Renal cortex interstitium (tissue), 11 donors: ENCODE data around the gene CYSTM1. TPM values are rescaled to one million over a fixed set of nuclear protein-coding genes. Genes with fewer than 3 reads are reported as not detected.
"Not testable (repeated sequence)": the region's sequence is repeated elsewhere in the genome, so short reads cannot be mapped to it uniquely, and the experiment has no call there.

Source experiments
- DNase-seq, 11 donors: peaks; one replicate each; pipeline ENCODE4 v3.0.0-alpha.2; 2013; ENCODE audit warnings: low read depth in 9 of 11, low spot score in 4 of 11; ENCODE audit errors: extremely low read depth in 1 of 11
- polyA plus RNA-seq, 3 donors: library from polyadenylated mRNA; unstranded; fragments of 120-200 nt; gene quantifications; one replicate each; pipeline ENCODE4 v1.2.1, GENCODE V29; 2013; ENCODE audit not compliant: insufficient read length in 3 of 3

CYSTM1 gene
- polyA plus RNA-seq, 3 donors: 51.3 to 89.7 (median 63.8) TPM

DNA sequence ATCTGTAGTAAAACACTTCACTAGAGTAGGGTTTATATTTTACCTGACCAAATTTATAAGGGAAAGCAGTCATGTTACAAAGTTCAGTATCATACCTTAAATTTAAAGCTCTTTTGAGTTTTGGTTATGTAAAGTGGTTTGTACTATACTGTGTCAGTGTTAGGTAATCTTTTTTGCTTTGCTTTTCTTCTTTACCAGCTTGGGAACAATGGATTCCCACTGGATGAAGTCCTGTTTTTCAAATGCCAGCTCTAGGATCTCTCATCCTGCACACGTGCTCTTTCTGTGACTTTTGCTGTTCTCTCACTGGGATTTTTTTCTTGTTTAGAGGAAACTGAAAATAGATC is 15.9 kb downstream of the CYSTM1 start:
- no peak for DNase-seq

- no peak for DNase-seq
Measured at GRCh38 chr5:140192715-140193430, 17.9 kb downstream of the CYSTM1 start.

DNA sequence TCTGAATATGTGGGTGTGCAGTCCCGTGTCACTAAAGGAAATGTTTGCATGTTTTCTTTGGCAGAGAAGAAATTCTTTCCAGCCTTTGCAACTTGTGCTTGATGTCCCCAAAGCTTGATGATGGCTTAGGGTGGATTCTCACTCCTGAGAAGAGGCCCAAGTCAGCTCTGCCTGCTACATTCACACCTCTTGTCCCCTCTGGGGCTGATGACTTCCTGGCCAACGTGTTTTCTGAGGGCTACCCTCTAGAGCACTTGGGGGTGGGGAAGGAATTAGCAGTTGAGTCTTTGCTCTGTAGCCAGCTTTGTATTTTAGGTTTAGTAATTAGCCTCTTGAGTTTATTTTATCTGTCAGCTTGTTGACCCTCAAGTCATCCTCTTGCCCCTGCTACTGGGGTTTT is 19.7 kb downstream of the CYSTM1 start:
- no peak for DNase-seq

GRCh38 chr5:140196115-140196814 is 21.3 kb downstream of the CYSTM1 start:
- no peak for DNase-seq

- no peak for DNase-seq
Measured at GRCh38 chr5:140197023-140197422, 22.0 kb downstream of the CYSTM1 start.

DNA sequence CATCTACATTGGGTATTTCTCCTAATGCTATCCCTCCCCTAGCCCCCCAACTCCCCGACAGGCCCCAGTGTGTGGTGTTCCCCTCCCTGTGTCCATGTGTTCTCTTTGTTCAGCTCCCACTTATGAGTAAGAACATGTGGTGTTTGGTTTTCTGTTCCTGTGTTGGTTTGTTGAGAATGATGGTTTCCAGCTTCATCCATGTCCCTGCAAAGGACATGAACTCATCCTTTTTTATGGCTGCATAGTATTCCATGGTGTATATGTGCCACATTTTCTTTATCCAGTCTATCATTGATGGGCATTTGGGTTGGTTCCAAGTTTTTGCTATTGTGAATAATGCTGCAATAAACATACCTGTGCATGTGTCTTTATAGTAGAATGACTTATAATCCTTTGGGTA is 23.9 kb downstream of the CYSTM1 start:
- DNase-seq: not testable (repeated sequence)

GRCh38 chr5:140202078-140202477 is 27.1 kb downstream of the CYSTM1 start:
- no peak for DNase-seq

- no peak for DNase-seq
Measured at GRCh38 chr5:140202610-140203009, 27.6 kb downstream of the CYSTM1 start.

GRCh38 chr5:140205216-140205615 is 30.2 kb downstream of the CYSTM1 start:
- no peak for DNase-seq

GRCh38 chr5:140205952-140206351 is 31.0 kb downstream of the CYSTM1 start:
- DNase-seq: no peak

DNA sequence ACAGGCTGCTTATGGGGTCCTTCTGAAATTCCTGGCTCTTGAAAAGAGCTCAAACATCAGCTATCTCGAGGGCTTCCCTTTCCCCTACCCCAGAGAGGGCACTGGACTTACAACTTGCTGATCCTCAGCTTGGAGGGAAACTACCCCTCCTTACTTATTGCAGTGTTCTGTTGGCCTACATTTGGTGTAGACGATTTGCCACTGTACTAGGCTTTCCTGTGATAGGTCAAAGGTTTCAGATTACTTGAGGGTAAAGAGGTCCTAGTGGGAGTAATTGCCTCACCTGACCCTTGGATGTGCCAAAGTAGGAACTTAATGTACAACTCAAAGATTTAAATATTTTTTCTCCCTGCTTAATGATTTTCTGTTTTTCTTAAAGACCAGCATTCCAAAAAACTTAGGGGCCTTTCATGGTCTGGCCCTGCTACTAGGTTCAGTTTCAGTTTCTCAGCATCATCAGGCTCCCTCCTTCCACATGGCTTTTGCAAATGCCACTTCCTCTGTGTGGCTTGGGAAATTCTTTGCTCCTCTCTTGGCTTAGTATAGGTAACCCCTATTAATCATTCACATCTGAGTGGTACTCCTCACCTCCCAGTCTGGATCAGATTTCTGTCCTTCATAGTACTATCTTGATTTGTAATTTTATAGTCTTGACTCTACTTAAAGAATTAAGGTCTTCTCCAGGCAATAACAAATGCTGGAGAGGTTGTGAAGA is 32.4 kb downstream of the CYSTM1 start:
- DNase-seq: no peak

- no peak for DNase-seq
Measured at GRCh38 chr5:140208065-140208464, 33.1 kb downstream of the CYSTM1 start.

DNA sequence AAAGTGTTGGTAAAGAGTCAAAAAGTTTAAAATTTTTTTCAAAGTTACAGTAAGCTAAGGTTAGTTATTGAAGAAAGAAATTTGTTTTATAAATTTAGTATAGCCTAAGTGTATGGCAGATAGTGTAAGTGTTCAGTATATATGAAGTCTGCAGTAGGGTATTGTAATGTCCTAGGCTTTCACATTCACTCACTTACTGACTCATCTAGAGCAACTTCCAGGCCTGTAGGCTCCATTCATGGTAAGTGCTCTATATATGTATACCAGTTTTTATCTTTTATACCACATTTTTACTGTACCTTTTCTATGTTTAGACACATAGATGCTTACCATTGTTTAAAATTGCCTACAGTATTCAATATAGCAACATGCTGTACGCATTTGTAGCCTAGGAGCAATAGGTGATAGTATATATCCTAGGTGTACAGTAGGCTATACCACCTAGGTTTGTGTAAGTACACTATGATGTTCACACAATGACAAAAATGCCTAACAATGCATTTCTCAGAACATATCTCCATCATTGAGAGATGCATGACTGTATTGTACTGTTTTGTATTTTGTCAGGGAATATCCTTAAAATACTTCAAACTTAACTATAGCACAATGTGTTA is 38.5 kb downstream of the CYSTM1 start:
- no peak for DNase-seq

DNA sequence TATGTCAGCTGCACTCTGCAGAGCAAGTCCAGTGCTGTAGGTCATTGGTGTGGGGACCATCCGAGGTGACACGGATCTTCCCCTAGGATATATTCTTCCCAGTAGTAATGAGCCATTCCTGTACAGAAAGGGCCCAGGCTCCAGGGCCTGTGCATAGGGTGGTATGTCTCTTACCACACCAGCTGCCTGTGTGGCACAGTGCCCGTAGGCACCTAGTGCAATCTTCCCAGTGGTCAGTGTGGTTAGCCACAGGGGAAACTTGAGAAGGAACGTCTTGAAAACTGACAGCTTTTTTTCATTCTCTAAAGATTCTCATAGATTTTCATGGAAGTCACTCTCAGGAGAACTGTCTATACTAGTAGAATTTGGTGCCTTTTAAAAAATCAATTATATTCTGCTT is 39.8 kb downstream of the CYSTM1 start:
- no peak for DNase-seq

- DNase-seq: no peak
Measured at GRCh38 chr5:140215276-140215675, 40.3 kb downstream of the CYSTM1 start.

DNA sequence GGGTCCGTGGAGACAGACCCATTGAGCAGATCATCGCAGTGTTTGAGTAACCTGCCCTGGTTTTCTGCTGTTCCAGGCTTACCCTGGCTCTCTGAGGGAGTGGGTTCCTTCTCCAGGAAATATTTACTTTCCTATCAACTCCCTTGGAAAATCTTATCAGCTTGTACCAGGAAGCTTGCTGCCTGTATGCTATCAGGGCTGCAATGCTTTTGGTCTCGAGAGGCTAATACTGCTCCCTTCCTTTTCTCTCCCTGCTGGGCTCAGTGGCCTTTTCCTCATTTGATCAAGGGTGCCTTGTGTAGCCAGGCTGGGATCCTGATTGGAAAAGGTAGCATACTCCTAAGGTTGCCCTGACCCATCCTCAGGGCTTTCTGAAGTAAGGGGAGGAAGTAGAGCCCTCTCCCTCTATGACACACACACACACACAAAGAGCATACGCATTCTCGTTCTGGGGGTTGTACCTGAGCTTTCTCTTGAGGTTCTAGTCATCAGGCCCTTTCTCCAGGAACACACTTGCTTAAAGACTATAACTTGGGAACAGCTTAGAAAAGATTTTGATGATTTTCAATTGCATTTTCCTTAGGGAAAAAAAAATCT is 41.6 kb downstream of the CYSTM1 start:
- DNase-seq: no peak

- DNase-seq: no peak
Measured at GRCh38 chr5:140217299-140218026, 42.5 kb downstream of the CYSTM1 start.

GRCh38 chr5:140219068-140219991 is 44.3 kb downstream of the CYSTM1 start:
- no peak for DNase-seq
